ENCODE measurements around the gene ANKS6. TPM values are rescaled to one million over a fixed set of nuclear protein-coding genes. Genes with fewer than 3 reads are reported as not detected.

The ANKS6 gene
- total RNA-seq, 1 experiment from 2014 or later: 21.8 TPM

DNA sequence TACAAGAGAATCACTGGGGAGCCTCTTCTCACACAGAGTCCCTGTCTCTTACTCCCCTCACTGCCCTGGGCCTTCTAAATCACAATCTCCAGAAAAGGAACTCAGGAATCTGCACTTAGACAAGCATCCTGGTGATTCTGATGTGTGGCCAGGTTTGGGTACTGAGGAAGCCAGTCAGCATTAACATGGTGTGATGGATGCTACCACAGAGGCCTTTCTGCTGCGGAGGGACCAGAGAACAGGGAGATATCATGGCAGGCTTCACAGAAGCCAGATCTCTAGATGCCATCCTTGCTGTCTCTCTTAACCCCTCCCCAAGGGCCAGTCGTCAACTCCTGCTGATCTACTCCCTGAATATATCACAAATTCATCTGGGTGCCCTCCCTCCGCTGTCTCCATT, 1.6 kb downstream of the ANKS6 start:
- ChIA-PET POLR2A (interaction anchor here (0.7 kb wide), 1 partner anchor 345 kb away, joined by 3 read pairs; no protein-coding TSS in a partner anchor), CTCF (interaction anchor here (0.6 to 7.4 kb wide), 5 partner anchors 12 to 1446 kb away, joined by 3 to 88 read pairs (median 4); no protein-coding TSS in a partner anchor)
- Mint-ChIP-seq H3K9me3 (ENCODE audit: unreplicated experiment) (no peaks in the 10 kb centered on the region), H3K27me3 (ENCODE audit: insufficient read depth, unreplicated experiment) (no peaks in the 10 kb centered on the region), H3K27ac (ENCODE audit: low read depth, unreplicated experiment) (no peak overlapping the region), H3K4me1 (ENCODE audit: insufficient read depth, unreplicated experiment) (peaks cover 35% of the 10 kb centered on the region), H3K36me3 (ENCODE audit: insufficient read depth, unreplicated experiment) (peaks cover 6% of the 10 kb centered on the region), H3K4me3 (ENCODE audit: unreplicated experiment) (no peak overlapping the region)
- TF ChIP-seq, protein P1, sequence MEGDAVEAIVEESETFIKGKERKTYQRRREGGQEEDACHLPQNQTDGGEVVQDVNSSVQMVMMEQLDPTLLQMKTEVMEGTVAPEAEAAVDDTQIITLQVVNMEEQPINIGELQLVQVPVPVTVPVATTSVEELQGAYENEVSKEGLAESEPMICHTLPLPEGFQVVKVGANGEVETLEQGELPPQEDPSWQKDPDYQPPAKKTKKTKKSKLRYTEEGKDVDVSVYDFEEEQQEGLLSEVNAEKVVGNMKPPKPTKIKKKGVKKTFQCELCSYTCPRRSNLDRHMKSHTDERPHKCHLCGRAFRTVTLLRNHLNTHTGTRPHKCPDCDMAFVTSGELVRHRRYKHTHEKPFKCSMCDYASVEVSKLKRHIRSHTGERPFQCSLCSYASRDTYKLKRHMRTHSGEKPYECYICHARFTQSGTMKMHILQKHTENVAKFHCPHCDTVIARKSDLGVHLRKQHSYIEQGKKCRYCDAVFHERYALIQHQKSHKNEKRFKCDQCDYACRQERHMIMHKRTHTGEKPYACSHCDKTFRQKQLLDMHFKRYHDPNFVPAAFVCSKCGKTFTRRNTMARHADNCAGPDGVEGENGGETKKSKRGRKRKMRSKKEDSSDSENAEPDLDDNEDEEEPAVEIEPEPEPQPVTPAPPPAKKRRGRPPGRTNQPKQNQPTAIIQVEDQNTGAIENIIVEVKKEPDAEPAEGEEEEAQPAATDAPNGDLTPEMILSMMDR (IDR thresholded peaks at IDR 0.05; ENCODE audit: unreplicated experiment): no peak
- no TSS peak for BruUV-seq (replicated peaks)
- intact Hi-C loops (cut with micrococcal nuclease): no loop called here
- no peak for DNase-seq (ENCODE audit: unreplicated experiment)

DNA sequence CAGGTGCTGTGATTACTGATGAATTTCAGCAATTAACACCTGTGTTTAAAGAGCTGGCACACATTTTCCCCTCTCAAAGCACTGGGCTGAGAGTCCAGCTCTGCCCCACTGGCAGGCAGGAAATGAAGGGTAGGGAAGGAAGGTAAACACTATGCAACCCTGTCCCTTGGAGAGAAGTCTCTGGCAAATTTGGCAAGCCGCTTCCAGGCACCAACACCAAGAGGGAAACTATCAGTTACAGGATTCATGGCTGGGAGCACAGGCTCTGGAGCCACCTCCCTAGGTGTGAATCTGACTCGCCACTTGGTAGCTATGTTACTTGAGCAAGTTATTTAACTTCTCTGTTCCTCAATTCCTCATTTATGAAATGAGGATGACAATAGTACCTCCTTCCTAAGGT, 3.3 kb downstream of the ANKS6 start:
- H3K27ac Mint-ChIP-seq (ENCODE audit: low read depth, unreplicated experiment): no peak overlapping the region
- H3K9me3 Mint-ChIP-seq (ENCODE audit: unreplicated experiment): no peaks in the 10 kb centered on the region
- BruUV-seq (replicated peaks): TSS peak; percentile 11
- ChIA-PET CTCF (interaction anchor here (0.5 to 7.4 kb wide), 9 partner anchors 9 to 1318 kb away, joined by 3 to 88 read pairs (median 3); no protein-coding TSS in a partner anchor), POLR2A (interaction anchor here (0.6 to 1.2 kb wide), 4 partner anchors 9 to 552 kb away, joined by 3 to 4 read pairs (median 3); no protein-coding TSS in a partner anchor)
- TF ChIP-seq, protein P1 (IDR thresholded peaks at IDR 0.05; ENCODE audit: unreplicated experiment): no peak
- peaks cover 35% of the 10 kb centered on the region for H3K4me1 Mint-ChIP-seq (ENCODE audit: insufficient read depth, unreplicated experiment)
- no peaks in the 10 kb centered on the region for H3K27me3 Mint-ChIP-seq (ENCODE audit: insufficient read depth, unreplicated experiment)
- intact Hi-C loops (cut with micrococcal nuclease): no loop called here
- H3K4me3 Mint-ChIP-seq (ENCODE audit: unreplicated experiment): no peak overlapping the region
- peaks cover 6% of the 10 kb centered on the region for H3K36me3 Mint-ChIP-seq (ENCODE audit: insufficient read depth, unreplicated experiment)
- no peak for DNase-seq (ENCODE audit: unreplicated experiment)

DNA sequence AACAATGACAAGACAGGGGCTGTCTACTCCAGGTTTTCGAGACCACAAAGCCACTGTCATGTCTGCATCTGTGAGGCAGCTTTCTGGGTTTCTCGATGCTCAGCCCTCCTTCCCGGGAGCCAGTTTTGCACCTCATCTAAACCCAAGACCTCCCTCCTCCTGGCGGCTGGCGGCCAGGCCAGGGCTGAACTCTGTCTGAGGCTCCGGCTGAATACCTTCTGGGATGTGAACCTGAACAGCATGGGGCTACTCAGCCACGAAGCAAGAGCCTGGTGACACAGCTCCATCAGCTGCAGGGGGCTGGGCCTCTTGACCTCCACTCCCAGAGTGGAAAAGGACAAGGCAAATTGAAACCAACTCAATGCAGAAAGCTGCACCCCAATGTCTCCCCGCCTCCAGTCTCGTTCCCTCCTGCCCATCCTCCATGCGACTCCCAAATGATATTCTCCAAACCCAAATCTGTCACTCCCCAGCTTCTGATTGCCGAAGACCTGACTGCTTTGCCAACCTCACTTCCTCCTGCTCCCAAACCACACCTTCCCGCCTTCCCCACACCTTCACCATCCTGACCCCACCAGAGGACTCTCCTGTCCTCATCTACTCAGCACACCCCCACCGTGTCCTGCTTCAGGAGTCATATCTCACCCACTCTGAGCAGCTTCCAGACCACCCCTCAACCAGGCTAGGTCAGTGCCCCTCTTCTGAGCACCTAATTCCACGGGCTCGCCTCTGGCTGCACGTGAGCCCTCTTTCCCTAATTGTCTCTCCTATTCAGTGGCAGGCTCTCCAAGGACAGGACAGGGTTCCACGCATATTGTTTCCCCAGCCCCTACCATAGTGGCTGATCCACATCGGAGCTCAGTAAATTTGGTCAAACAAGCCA, 4.5 kb downstream of the ANKS6 start:
- DNase-seq (ENCODE audit: unreplicated experiment): no peak
- no peak overlapping the region for H3K27ac Mint-ChIP-seq (ENCODE audit: low read depth, unreplicated experiment)
- no peaks in the 10 kb centered on the region for H3K27me3 Mint-ChIP-seq (ENCODE audit: insufficient read depth, unreplicated experiment)
- TF ChIP-seq, protein P1 (IDR thresholded peaks at IDR 0.05; ENCODE audit: unreplicated experiment): no peak
- no peak overlapping the region for H3K4me3 Mint-ChIP-seq (ENCODE audit: unreplicated experiment)
- H3K36me3 Mint-ChIP-seq (ENCODE audit: insufficient read depth, unreplicated experiment): peaks cover 7% of the 10 kb centered on the region
- intact Hi-C loops (cut with micrococcal nuclease): loop anchor here (1.0 kb wide), 1 partner anchor 477 kb away; no protein-coding TSS in a partner anchor
- no peaks in the 10 kb centered on the region for H3K9me3 Mint-ChIP-seq (ENCODE audit: unreplicated experiment)
- CTCF ChIA-PET: interaction anchor here (0.6 to 7.4 kb wide), 21 partner anchors 9 to 781 kb away, joined by 3 to 88 read pairs (median 3); no protein-coding TSS in a partner anchor
- BruUV-seq (replicated peaks): no TSS peak
- POLR2A ChIA-PET: interaction anchor here (0.6 to 1.2 kb wide), 4 partner anchors 9 to 349 kb away, joined by 3 read pairs; no protein-coding TSS in a partner anchor
- H3K4me1 Mint-ChIP-seq (ENCODE audit: insufficient read depth, unreplicated experiment): peaks cover 35% of the 10 kb centered on the region
